HepG2 (cell line): Measurements from ENCODE around the gene TST. TPM values are rescaled to one million over a fixed set of nuclear protein-coding genes. Genes with fewer than 3 reads are reported as not detected.

Experiments used
- AHR ChIP-seq: IDR thresholded peaks from 2 replicates; pipeline ENCODE4 v1.6.1; 2018; ENCODE audit warnings: missing genetic modification reagents, missing compliant biosample characterization
- BHLHE40 ChIP-seq: IDR thresholded peaks from 2 replicates; pipeline ENCODE4 v1.6.1; 2011; ENCODE audit warnings: low read length, improper control_type of control experiment
- FOXP1 ChIP-seq, 2 experiments: fragments of 450-650 bp in 1 of 2; IDR thresholded peaks; 2 replicates each; pipeline ENCODE4 v1.6.1; 2017 to 2018; ENCODE audit warnings: antibody characterized with exemption in 1 of 2
- HOXA3 ChIP-seq: sonication (generic); formaldehyde crosslinking; IDR thresholded peaks from 2 replicates; pipeline ENCODE4 v1.5.0; 2020; ENCODE audit warnings: missing genetic modification reagents
- MAFK ChIP-seq, 2 experiments: IDR thresholded peaks in 1 of 2; conservative IDR thresholded peaks in 1 of 2; 2 replicates each; pipeline ENCODE4 v1.6.1; 2011; ENCODE audit warnings: improper control_type of control experiment in 2 of 2, low read length in 2 of 2
- POGZ ChIP-seq: sonication (generic); formaldehyde crosslinking; IDR thresholded peaks from 2 replicates; pipeline ENCODE4 v1.4.0; 2020; ENCODE audit warnings: mild to moderate bottlenecking, missing genetic modification reagents
- RFX3 ChIP-seq: IDR thresholded peaks from 2 replicates; pipeline ENCODE4 v1.6.1; 2016; ENCODE audit warnings: missing biosample characterization, missing genetic modification reagents
- SOX5 ChIP-seq: IDR thresholded peaks from 2 replicates; pipeline ENCODE4 v1.6.1; 2016; ENCODE audit warnings: borderline replicate concordance
- ZBTB3 ChIP-seq: sonication (generic); formaldehyde crosslinking; IDR thresholded peaks from 2 replicates; pipeline ENCODE4 v1.4.0; 2020; ENCODE audit warnings: low read depth, mild to moderate bottlenecking, moderate library complexity, missing genetic modification reagents, borderline replicate concordance
- ZFP36L2 ChIP-seq: sonication (generic); formaldehyde crosslinking; IDR thresholded peaks from 2 replicates; pipeline ENCODE4 v1.4.0; 2020; ENCODE audit warnings: missing genetic modification reagents
- ZNF329 ChIP-seq: sonication (generic); formaldehyde crosslinking; IDR thresholded peaks from 2 replicates; pipeline ENCODE4 v1.9.0; 2021; ENCODE audit warnings: low read depth, mild to moderate bottlenecking, missing genetic modification reagents
- ZNF564 ChIP-seq: sonication (generic); formaldehyde crosslinking; IDR thresholded peaks from 2 replicates; pipeline ENCODE4 v1.8.1; 2023; ENCODE audit warnings: mild to moderate bottlenecking, missing genetic modification reagents
- ZNF792 ChIP-seq: IDR thresholded peaks from 2 replicates; pipeline ENCODE4 v1.6.1; 2016
- ZNF850 ChIP-seq: sonication (generic); formaldehyde crosslinking; conservative IDR thresholded peaks from 2 replicates; pipeline ENCODE4 v1.9.0; 2021; ENCODE audit warnings: mild to moderate bottlenecking, missing genetic modification reagents
- polyA plus RNA-seq, 8 experiments: library from polyadenylated mRNA; depleted of rRNA in 3 of 8; stranded (reverse) in 7 of 8; unstranded in 1 of 8; fragments of >200 nt; fragmentation: Illumina TruSeq in 4 of 8; extraction: Trizol in 4 of 8; gene quantifications; 2 replicates each; pipeline versions ENCODE4 v1.2.1 to v1.2.3, GENCODE V29; 2011 to 2016; ENCODE audit warnings: low read depth in 4 of 8, missing spikeins in 1 of 8, mixed read lengths in 1 of 8; ENCODE audit not compliant: insufficient read depth in 1 of 8
- total RNA-seq, 5 experiments: library from RNA; depleted of rRNA; stranded (reverse); fragments of >200 nt; fragmentation: Illumina TruSeq; extraction: Trizol; gene quantifications; 2 replicates each; pipeline ENCODE4 v1.2.3, GENCODE V29; 2016; ENCODE audit warnings: low read depth in 1 of 5
- TF ChIP-seq, protein P1 (sequence below): sonication (generic); formaldehyde crosslinking; IDR thresholded peaks from 2 replicates; pipeline ENCODE4 v1.4.0; 2020; ENCODE audit warnings: missing genetic modification reagents, borderline replicate concordance
- TF ChIP-seq, protein P2 (sequence below): sonication (generic); formaldehyde crosslinking; IDR thresholded peaks from 2 replicates; pipeline ENCODE4 v1.4.0; 2020; ENCODE audit warnings: missing genetic modification reagents
- TF ChIP-seq, protein P3 (sequence below): sonication (generic); formaldehyde crosslinking; IDR thresholded peaks from 2 replicates; pipeline ENCODE4 v1.5.0; 2020; ENCODE audit warnings: missing genetic modification reagents, mild to moderate bottlenecking, borderline replicate concordance
- TF ChIP-seq, protein P4 (sequence below): sonication (generic); formaldehyde crosslinking; IDR thresholded peaks from 2 replicates; pipeline ENCODE4 v1.9.0; 2021; ENCODE audit warnings: missing genetic modification reagents, mild to moderate bottlenecking, borderline replicate concordance
- TF ChIP-seq, protein P5 (sequence below): IDR thresholded peaks from 2 replicates; pipeline ENCODE4 v1.6.1; 2016; ENCODE audit warnings: mild to moderate bottlenecking

The TST gene
- total and polyA plus RNA-seq, 2 of the 13 experiments (the other 11 are each of a cell fraction or from before 2014, with no cell fraction given): 44.6 to 63.6 TPM

DNA sequence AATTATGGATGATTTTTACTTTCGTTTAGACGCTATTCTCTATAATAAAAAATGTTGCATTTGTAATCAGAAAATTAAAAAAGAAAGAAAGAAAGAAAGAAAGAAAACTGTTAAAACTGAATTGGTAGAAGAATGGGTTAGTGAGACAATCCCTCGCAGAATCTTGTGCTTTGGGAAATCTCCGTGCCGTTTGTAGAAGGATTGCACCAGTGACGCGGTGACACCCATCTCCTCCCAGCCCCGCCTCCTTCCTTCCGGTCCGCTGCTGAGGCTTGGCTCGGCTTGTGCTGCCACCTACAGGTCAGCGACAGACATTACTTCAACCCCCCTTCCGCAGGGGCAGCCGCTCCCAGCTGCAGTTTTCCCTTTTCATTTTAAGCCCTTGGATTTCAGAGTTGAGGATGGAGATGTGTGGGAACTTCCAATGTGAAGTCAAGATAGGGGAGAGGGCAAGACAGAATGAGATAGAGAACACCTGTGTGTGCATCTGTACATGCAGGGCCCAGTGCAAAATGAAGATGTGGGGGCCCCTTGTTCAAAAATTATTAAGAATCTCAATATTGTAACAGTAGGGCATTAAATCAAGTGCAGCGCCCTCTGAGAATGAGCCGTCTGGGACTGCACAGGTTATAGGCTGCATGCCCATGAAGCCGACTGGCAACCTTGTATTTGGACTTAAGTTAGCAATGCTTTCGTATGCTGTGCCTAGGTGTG lies 41.1 kb downstream of the TST start (continued):
- TF ChIP-seq MAFK (conservative IDR thresholded peaks at IDR 0.05 in 1 of 2, IDR thresholded peaks at IDR 0.05 in 1 of 2; ENCODE audit: low read length in 2 of 2) (no peak), RFX3 (no peak), SOX5 (CRISPR knock-in tag) (no peak), ZNF850 (CRISPR knock-in tag) (no peak), HOXA3 (CRISPR knock-in tag) (peak; percentile 54; the same call in 1 of the 2 replicates), BHLHE40 (peak; percentile 27; the same call in 1 of the 2 replicates), AHR (CRISPR knock-in tag) (no peak), ZBTB3 (CRISPR knock-in tag) (no peak), ZNF329 (no peak), ZNF792 (CRISPR knock-in tag) (no peak), FOXP1 (IDR thresholded peaks at IDR 0.05) (no peak), FOXP1 (CRISPR knock-in tag; IDR thresholded peaks at IDR 0.05) (no peak), ZFP36L2 (no peak), POGZ (CRISPR knock-in tag) (no peak), ZNF564 (no peak)
- TF ChIP-seq, protein P1, sequence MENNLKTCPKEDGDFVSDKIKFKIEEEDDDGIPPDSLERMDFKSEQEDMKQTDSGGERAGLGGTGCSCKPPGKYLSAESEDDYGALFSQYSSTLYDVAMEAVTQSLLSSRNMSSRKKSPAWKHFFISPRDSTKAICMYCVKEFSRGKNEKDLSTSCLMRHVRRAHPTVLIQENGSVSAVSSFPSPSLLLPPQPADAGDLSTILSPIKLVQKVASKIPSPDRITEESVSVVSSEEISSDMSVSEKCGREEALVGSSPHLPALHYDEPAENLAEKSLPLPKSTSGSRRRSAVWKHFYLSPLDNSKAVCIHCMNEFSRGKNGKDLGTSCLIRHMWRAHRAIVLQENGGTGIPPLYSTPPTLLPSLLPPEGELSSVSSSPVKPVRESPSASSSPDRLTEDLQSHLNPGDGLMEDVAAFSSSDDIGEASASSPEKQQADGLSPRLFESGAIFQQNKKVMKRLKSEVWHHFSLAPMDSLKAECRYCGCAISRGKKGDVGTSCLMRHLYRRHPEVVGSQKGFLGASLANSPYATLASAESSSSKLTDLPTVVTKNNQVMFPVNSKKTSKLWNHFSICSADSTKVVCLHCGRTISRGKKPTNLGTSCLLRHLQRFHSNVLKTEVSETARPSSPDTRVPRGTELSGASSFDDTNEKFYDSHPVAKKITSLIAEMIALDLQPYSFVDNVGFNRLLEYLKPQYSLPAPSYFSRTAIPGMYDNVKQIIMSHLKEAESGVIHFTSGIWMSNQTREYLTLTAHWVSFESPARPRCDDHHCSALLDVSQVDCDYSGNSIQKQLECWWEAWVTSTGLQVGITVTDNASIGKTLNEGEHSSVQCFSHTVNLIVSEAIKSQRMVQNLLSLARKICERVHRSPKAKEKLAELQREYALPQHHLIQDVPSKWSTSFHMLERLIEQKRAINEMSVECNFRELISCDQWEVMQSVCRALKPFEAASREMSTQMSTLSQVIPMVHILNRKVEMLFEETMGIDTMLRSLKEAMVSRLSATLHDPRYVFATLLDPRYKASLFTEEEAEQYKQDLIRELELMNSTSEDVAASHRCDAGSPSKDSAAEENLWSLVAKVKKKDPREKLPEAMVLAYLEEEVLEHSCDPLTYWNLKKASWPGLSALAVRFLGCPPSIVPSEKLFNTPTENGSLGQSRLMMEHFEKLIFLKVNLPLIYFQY: 0 out of 2 replicates have a peak, but pooled peaks have one; percentile 12
- TF ChIP-seq, protein P2, sequence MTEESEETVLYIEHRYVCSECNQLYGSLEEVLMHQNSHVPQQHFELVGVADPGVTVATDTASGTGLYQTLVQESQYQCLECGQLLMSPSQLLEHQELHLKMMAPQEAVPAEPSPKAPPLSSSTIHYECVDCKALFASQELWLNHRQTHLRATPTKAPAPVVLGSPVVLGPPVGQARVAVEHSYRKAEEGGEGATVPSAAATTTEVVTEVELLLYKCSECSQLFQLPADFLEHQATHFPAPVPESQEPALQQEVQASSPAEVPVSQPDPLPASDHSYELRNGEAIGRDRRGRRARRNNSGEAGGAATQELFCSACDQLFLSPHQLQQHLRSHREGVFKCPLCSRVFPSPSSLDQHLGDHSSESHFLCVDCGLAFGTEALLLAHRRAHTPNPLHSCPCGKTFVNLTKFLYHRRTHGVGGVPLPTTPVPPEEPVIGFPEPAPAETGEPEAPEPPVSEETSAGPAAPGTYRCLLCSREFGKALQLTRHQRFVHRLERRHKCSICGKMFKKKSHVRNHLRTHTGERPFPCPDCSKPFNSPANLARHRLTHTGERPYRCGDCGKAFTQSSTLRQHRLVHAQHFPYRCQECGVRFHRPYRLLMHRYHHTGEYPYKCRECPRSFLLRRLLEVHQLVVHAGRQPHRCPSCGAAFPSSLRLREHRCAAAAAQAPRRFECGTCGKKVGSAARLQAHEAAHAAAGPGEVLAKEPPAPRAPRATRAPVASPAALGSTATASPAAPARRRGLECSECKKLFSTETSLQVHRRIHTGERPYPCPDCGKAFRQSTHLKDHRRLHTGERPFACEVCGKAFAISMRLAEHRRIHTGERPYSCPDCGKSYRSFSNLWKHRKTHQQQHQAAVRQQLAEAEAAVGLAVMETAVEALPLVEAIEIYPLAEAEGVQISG (CRISPR knock-in tag): peak; percentile 61
- TF ChIP-seq, protein P3, sequence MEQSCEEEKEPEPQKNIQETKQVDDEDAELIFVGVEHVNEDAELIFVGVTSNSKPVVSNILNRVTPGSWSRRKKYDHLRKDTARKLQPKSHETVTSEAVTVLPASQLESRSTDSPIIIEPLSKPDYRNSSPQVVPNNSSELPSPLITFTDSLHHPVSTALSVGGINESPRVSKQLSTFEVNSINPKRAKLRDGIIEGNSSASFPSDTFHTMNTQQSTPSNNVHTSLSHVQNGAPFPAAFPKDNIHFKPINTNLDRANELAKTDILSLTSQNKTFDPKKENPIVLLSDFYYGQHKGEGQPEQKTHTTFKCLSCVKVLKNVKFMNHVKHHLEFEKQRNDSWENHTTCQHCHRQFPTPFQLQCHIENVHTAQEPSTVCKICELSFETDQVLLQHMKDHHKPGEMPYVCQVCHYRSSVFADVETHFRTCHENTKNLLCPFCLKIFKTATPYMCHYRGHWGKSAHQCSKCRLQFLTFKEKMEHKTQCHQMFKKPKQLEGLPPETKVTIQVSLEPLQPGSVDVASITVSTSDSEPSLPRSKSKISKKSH: no peak
- TF ChIP-seq, protein P4, sequence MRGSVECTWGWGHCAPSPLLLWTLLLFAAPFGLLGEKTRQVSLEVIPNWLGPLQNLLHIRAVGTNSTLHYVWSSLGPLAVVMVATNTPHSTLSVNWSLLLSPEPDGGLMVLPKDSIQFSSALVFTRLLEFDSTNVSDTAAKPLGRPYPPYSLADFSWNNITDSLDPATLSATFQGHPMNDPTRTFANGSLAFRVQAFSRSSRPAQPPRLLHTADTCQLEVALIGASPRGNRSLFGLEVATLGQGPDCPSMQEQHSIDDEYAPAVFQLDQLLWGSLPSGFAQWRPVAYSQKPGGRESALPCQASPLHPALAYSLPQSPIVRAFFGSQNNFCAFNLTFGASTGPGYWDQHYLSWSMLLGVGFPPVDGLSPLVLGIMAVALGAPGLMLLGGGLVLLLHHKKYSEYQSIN (CRISPR knock-in tag): no peak
- TF ChIP-seq, protein P5, sequence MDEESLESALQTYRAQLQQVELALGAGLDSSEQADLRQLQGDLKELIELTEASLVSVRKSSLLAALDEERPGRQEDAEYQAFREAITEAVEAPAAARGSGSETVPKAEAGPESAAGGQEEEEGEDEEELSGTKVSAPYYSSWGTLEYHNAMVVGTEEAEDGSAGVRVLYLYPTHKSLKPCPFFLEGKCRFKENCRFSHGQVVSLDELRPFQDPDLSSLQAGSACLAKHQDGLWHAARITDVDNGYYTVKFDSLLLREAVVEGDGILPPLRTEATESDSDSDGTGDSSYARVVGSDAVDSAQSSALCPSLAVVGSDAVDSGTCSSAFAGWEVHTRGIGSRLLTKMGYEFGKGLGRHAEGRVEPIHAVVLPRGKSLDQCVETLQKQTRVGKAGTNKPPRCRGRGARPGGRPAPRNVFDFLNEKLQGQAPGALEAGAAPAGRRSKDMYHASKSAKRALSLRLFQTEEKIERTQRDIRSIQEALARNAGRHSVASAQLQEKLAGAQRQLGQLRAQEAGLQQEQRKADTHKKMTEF (CRISPR knock-in tag): peak; percentile 48; the same call in 1 of the 2 replicates
